OCI-LY3 (cell line): ENCODE data around the gene WBP1L.

Source experiments
- H2AFZ ChIP-seq: fragments of 200-600, 300-600 bp; shearing (Covaris generic); 2 replicates; pipeline ENCODE4 v1.6.0; 2014; ENCODE audit warnings: antibody characterized with exemption, low read depth, low read length
- H3K27ac ChIP-seq: fragments of 200-600, 300-600 bp; sonication (generic); 2 replicates; pipeline ENCODE4 v1.5.1; 2014; ENCODE audit warnings: mild to moderate bottlenecking, low read length, moderate library complexity, mixed read lengths
- H3K27me3 ChIP-seq: fragments of 200-600, 300-600 bp; sonication (generic); 2 replicates; pipeline ENCODE4 v1.6.1; 2014; ENCODE audit warnings: low read depth, low read length, mixed read lengths
- H3K36me3 ChIP-seq: fragments of 200-600, 300-600 bp; sonication (generic); replicated peaks from 2 replicates; pipeline ENCODE3; 2014; ENCODE audit warnings: low read depth, low read length, mixed read lengths
- H3K4me1 ChIP-seq: fragments of 300-600, 200-600 bp; sonication (generic); 2 replicates; pipeline ENCODE4 v1.6.1; 2014; ENCODE audit warnings: low read length, mixed read lengths
- H3K4me2 ChIP-seq: fragments of 200-600, 300-600 bp; sonication (generic); 2 replicates; pipeline ENCODE4 v1.6.1; 2014; ENCODE audit warnings: low read length, mixed read lengths
- H3K4me3 ChIP-seq: fragments of 300-600, 200-600 bp; sonication (generic); 2 replicates; pipeline ENCODE4 v1.5.1; 2014; ENCODE audit warnings: antibody characterized with exemption, mild to moderate bottlenecking, low read length, moderate library complexity
- H3K79me2 ChIP-seq: fragments of 300-600, 200-600 bp; shearing (Covaris generic); 2 replicates; pipeline ENCODE4 v1.6.1; 2014; ENCODE audit warnings: mild to moderate bottlenecking, low read length, mixed read lengths
- H3K9ac ChIP-seq: fragments of 300-600, 200-600 bp; shearing (Covaris generic); 2 replicates; pipeline ENCODE4 v1.6.0; 2014; ENCODE audit warnings: mild to moderate bottlenecking, low read length, moderate library complexity
- H3K9me3 ChIP-seq: fragments of 200-600, 300-600 bp; shearing (Covaris generic); 2 replicates; pipeline ENCODE4 v1.6.1; 2014; ENCODE audit warnings: low read length, mixed read lengths; ENCODE audit not compliant: insufficient read depth
- H4K20me1 ChIP-seq: fragments of 200-600, 300-600 bp; sonication (generic); 2 replicates; pipeline ENCODE4 v1.6.1; 2016; ENCODE audit warnings: low read length, mixed read lengths; ENCODE audit not compliant: insufficient read depth
- CTCF ChIP-seq: fragments of 200-600, 300-600 bp; sonication (generic); IDR thresholded peaks from 2 replicates; pipeline ENCODE4 v1.5.1; 2014; ENCODE audit warnings: antibody characterized with exemption, low read length, low read depth
- EZH2phosphoT487 ChIP-seq: fragments of 200-600 bp; shearing (Covaris generic); IDR thresholded peaks from 2 replicates; pipeline ENCODE4 v1.6.1; 2018; ENCODE audit warnings: antibody characterized with exemption, mixed run types, low read depth

WBP1L gene

GRCh38 chr10:102796407-102797176 is 52.8 kb downstream of the WBP1L start:
- H3K9ac ChIP-seq = peak overlapping the region; percentile 36; the same call in 1 of the 2 replicates
- no peaks in the 10 kb centered on the region for H4K20me1 ChIP-seq
- peak overlapping the region; percentile 81 for H3K27ac ChIP-seq
- peak overlapping the region; percentile 66 for H3K4me3 ChIP-seq
- no peaks in the 10 kb centered on the region for H3K9me3 ChIP-seq
- no peaks in the 10 kb centered on the region for H3K79me2 ChIP-seq
- peak overlapping the region; percentile 89 for H3K4me2 ChIP-seq
- peaks cover 24% of the 10 kb centered on the region for H3K4me1 ChIP-seq
- no peaks in the 10 kb centered on the region for H3K27me3 ChIP-seq
- peak overlapping the region; percentile 32; the same call in 1 of the 2 replicates for H2AFZ ChIP-seq
- no peak for TF ChIP-seq EZH2phosphoT487
- no peak for TF ChIP-seq CTCF
- no peaks in the 10 kb centered on the region for H3K36me3 ChIP-seq

DNA sequence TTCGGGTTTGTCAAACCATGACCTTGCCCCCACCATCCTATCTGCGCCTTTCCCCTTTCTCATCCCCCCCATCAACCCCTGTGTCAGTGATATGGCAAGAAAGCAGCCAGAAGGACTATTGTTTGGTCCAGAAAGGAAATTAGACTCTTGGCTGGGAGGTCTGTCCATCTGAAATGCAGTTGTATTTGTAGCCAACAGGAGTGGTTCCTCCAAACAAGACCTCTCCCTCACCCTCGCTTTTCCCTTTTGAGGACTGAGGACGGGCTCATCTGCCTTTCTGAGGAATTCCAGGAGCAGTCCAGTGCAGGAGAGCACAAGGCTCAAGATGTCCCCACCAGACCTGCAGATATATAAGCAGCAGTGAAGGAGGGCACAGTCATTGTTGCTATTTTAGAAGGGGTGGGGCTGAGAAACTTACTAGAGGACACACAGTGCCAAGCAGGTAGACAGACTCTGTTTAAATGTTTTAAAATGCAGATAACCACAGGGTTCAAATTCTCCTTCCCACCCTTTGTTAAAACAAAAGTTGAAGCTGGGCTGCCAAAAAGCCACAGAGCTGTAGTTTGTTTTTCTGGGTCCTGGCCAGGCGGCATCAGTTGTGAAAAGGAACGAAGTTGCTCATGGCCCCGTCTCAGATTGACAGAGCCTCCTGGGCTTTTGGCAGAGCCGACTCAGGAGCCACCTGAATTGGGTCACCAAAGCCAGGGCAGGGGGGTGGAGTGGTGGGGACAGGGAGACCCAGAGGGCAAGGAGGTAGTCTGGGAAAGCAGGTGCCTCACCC is 56.1 kb downstream of the WBP1L start:
- Histone ChIP-seq H3K4me1 (peaks cover 36% of the 10 kb centered on the region), H3K79me2 (no peaks in the 10 kb centered on the region), H3K9me3 (no peaks in the 10 kb centered on the region), H3K27me3 (no peaks in the 10 kb centered on the region), H3K4me2 (no peak overlapping the region), H3K9ac (no peak overlapping the region), H3K27ac (no peak overlapping the region), H3K36me3 (no peaks in the 10 kb centered on the region), H3K4me3 (no peak overlapping the region), H2AFZ (no peak overlapping the region), H4K20me1 (no peaks in the 10 kb centered on the region)
- TF ChIP-seq CTCF = no peak
- no peak for TF ChIP-seq EZH2phosphoT487

DNA sequence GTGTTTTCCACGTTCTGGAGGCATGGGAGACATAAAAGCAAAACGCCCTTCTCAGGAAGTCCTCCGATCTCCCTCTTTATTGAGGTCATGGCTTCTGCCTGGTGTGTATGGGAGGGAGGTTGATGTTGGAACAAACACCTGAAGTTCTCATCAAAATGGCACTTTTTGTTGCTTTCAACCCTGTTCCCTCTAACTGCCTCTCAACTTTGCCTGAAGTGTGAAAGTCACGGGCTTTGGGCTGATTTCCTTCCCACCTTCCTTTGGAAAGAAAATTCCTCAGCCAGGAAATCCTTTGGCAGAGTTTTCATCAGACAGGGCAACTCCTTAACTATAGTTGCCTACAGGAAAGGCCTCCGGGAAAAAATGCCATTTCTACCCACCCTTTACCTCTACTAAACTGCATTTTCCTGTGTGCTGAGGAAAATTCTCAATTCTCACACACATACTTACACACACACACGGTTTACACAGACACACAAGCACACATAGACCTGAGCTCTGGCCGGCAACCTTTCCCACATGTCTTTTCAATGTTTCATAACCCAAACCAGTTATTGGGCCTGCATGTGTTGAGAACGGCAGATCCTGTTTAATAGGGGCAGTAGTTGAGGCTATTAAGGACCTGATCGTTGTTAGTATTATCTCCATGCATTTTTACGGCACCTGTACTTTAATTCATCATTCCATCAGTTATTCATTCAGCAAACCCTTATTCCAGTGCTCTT is 57.0 kb downstream of the WBP1L start:
- TF ChIP-seq EZH2phosphoT487 (no peak), CTCF (no peak)

DNA sequence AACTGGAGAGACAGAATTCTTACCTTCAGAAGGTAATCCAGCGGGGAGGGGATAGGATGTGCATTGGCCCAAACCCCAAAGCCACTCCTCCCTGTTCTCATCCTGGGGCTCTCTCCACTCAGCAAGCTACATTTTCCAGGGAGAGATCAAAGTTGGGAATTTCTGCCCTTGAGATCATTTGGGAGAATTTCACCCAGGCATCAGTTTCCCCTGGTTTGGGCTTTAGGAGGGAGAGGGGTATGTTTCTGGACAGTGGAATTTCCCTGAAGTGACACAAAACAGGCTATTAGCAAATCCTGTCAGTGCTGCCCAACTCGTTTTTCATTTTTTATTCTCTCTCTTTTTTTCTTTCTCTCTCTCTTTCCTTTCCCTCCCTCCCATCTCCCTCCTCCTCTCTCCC is 57.7 kb downstream of the WBP1L start:
- H3K4me1 ChIP-seq = peaks cover 23% of the 10 kb centered on the region

More for the DNA sequence above, 57.0 kb downstream of the WBP1L start:
- H3K36me3 ChIP-seq = no peaks in the 10 kb centered on the region
- no peaks in the 10 kb centered on the region for H3K9me3 ChIP-seq
- no peak overlapping the region for H3K9ac ChIP-seq
- no peaks in the 10 kb centered on the region for H4K20me1 ChIP-seq
- no peak overlapping the region for H2AFZ ChIP-seq
- peaks cover 30% of the 10 kb centered on the region for H3K4me1 ChIP-seq
- no peak overlapping the region for H3K4me2 ChIP-seq
- H3K27me3 ChIP-seq = no peaks in the 10 kb centered on the region
- no peaks in the 10 kb centered on the region for H3K79me2 ChIP-seq
- H3K4me3 ChIP-seq = no peak overlapping the region
- no peak overlapping the region for H3K27ac ChIP-seq

More for the DNA sequence above, 57.7 kb downstream of the WBP1L start:
- H3K9me3 ChIP-seq = no peaks in the 10 kb centered on the region
- no peaks in the 10 kb centered on the region for H3K36me3 ChIP-seq
- no peak overlapping the region for H3K27ac ChIP-seq
- no peaks in the 10 kb centered on the region for H3K27me3 ChIP-seq
- no peak overlapping the region for H2AFZ ChIP-seq
- H3K4me3 ChIP-seq = no peak overlapping the region
- no peaks in the 10 kb centered on the region for H4K20me1 ChIP-seq
- H3K4me2 ChIP-seq = no peak overlapping the region
- no peaks in the 10 kb centered on the region for H3K79me2 ChIP-seq
- no peak for TF ChIP-seq EZH2phosphoT487
- no peak for TF ChIP-seq CTCF
- H3K9ac ChIP-seq = no peak overlapping the region
